HG03280 (cell line): ENCODE data around the gene SLIT1.

Source experiments
- ATAC-seq: cut with Tn5 transposase; IDR thresholded peaks from one replicate; pipeline ENCODE4 v1.9.1; 2021; ENCODE audit warnings: mild to moderate bottlenecking, moderate library complexity; ENCODE audit not compliant: unreplicated experiment

Gene SLIT1

GRCh38 chr10:96987141-96987841 lies 198.5 kb downstream of the SLIT1 start:
- no peak for ATAC-seq

GRCh38 chr10:96986200-96986856 lies 199.4 kb downstream of the SLIT1 start:
- ATAC-seq, result no peak

- ATAC-seq, result no peak
Measured at GRCh38 chr10:96984541-96985131, 201.1 kb downstream of the SLIT1 start.

- no peak for ATAC-seq
Measured at GRCh38 chr10:96982149-96982930, 203.4 kb downstream of the SLIT1 start.

- ATAC-seq, result peak; percentile 82
Measured at GRCh38 chr10:96978621-96979154, 207.1 kb downstream of the SLIT1 start.

- no peak for ATAC-seq
Measured at GRCh38 chr10:96975136-96975535, 210.6 kb downstream of the SLIT1 start.

- no peak for ATAC-seq
Measured at GRCh38 chr10:96973809-96974747, 211.7 kb downstream of the SLIT1 start.

GRCh38 chr10:96972264-96972663 lies 213.5 kb downstream of the SLIT1 start:
- ATAC-seq, result no peak

- no peak for ATAC-seq
Measured at GRCh38 chr10:96971324-96971723, 214.4 kb downstream of the SLIT1 start.

GRCh38 chr10:96968682-96969423 lies 216.9 kb downstream of the SLIT1 start:
- ATAC-seq, result no peak

GRCh38 chr10:96967847-96968246 lies 217.9 kb downstream of the SLIT1 start:
- ATAC-seq, result no peak

- ATAC-seq, result no peak
Measured at GRCh38 chr10:96964131-96964530, 221.6 kb downstream of the SLIT1 start.

GRCh38 chr10:96960872-96961271 lies 224.9 kb downstream of the SLIT1 start:
- ATAC-seq, result no peak

- no peak for ATAC-seq
Measured at GRCh38 chr10:96959733-96960132, 226.0 kb downstream of the SLIT1 start.

- ATAC-seq, result no peak
Measured at GRCh38 chr10:96958071-96958470, 227.7 kb downstream of the SLIT1 start.

GRCh38 chr10:96955794-96956193 lies 230.0 kb downstream of the SLIT1 start:
- no peak for ATAC-seq

GRCh38 chr10:96951954-96952353 lies 233.8 kb downstream of the SLIT1 start:
- ATAC-seq, result no peak

GRCh38 chr10:96949039-96949683 lies 236.6 kb downstream of the SLIT1 start:
- ATAC-seq, result no peak
